Activated CD4-positive, alpha-beta memory T cell treated with anti-CD3 and anti-CD28 coated beads for 36 hours (primary cell): ENCODE data around the gene ACVR1C. TPM values are rescaled to one million over a fixed set of nuclear protein-coding genes. Genes with fewer than 3 reads are reported as not detected.
"Not testable (repeated sequence)": the region's sequence is repeated elsewhere in the genome, so short reads cannot be mapped to it uniquely, and the experiment has no call there.

Experiments
- CTCF ChIA-PET: fragments of 350-600 bp; sonication (Branson Sonifier 250); formaldehyde crosslinking; loops from one replicate; lab custom pipeline; 2021; ENCODE audit warnings: antibody characterized with exemption, inconsistent platforms; lab: Charles Lee
- POLR2A ChIA-PET: fragments of 350-600 bp; sonication (Branson Sonifier 250); formaldehyde crosslinking; loops from one replicate; lab custom pipeline; 2021; ENCODE audit warnings: antibody characterized with exemption; lab: Charles Lee
- DNase-seq: peaks from one replicate; pipeline ENCODE4 v3.0.0-alpha.2; 2020
- H3K27ac Mint-ChIP-seq: one replicate; pipeline ENCODE4 v1.8.0; 2021; ENCODE audit warnings: mixed read lengths
- H3K27me3 Mint-ChIP-seq: one replicate; pipeline ENCODE4 v1.8.0; 2021; ENCODE audit warnings: mixed read lengths
- H3K36me3 Mint-ChIP-seq: one replicate; pipeline ENCODE4 v1.8.0; 2021; ENCODE audit warnings: mixed read lengths
- H3K4me1 Mint-ChIP-seq: one replicate; pipeline ENCODE4 v1.8.0; 2021; ENCODE audit warnings: low read depth, mixed read lengths
- H3K4me3 Mint-ChIP-seq: one replicate; pipeline ENCODE4 v1.8.0; 2021; ENCODE audit warnings: mild to moderate bottlenecking, mixed read lengths
- H3K9me3 Mint-ChIP-seq: one replicate; pipeline ENCODE4 v1.8.0; 2021; ENCODE audit warnings: mixed read lengths
- intact Hi-C: fragments of 100-400 bp; cut with micrococcal nuclease; formaldehyde crosslinking; loops from one replicate; pipeline ENCODE4 v1.15.1; 2023
- total RNA-seq, 2 experiments: library from RNA; stranded (reverse); gene quantifications; one replicate each; pipeline ENCODE4 v1.2.3, GENCODE V29; 2021

Gene ACVR1C
- total RNA-seq, 2 experiments from 2014 or later = 1.3 to 2.0 TPM

- Mint-ChIP-seq H3K36me3 (no peaks in the 10 kb centered on the region), H3K9me3 (no peaks in the 10 kb centered on the region), H3K4me1 (no peaks in the 10 kb centered on the region), H3K27ac (no peak overlapping the region), H3K4me3 (no peak overlapping the region), H3K27me3 (no peaks in the 10 kb centered on the region)
- POLR2A ChIA-PET = no interaction called here
- CTCF ChIA-PET = interaction anchor here (0.7 kb wide), 1 partner anchor 199 kb away, joined by 3 read pairs; no protein-coding TSS in a partner anchor
- intact Hi-C loops = no loop called here
- DNase-seq = no peak
Observed at GRCh38 chr2:157526070-157526469, 102.6 kb downstream of the ACVR1C start.

GRCh38 chr2:157523270-157524247 is 105.1 kb downstream of the ACVR1C start:
- no peak for DNase-seq
- Mint-ChIP-seq H3K9me3 (no peaks in the 10 kb centered on the region), H3K27ac (no peak overlapping the region), H3K27me3 (no peaks in the 10 kb centered on the region), H3K4me1 (no peaks in the 10 kb centered on the region), H3K36me3 (no peaks in the 10 kb centered on the region), H3K4me3 (no peak overlapping the region)
- intact Hi-C loops = no loop called here
- ChIA-PET CTCF (no interaction called here), POLR2A (no interaction called here)

- H3K27ac Mint-ChIP-seq, H3K27me3 Mint-ChIP-seq, H3K4me1 Mint-ChIP-seq, CTCF ChIA-PET, intact Hi-C loops, H3K4me3 Mint-ChIP-seq, POLR2A ChIA-PET, H3K36me3 Mint-ChIP-seq, DNase-seq, H3K9me3 Mint-ChIP-seq: not testable (repeated sequence)
Observed at GRCh38 chr2:157514966-157515365, 113.7 kb downstream of the ACVR1C start.

GRCh38 chr2:157509744-157510143 is 118.9 kb downstream of the ACVR1C start:
- no peak for DNase-seq
- no peak overlapping the region for H3K4me3 Mint-ChIP-seq
- H3K36me3 Mint-ChIP-seq = peaks cover 6% of the 10 kb centered on the region
- ChIA-PET POLR2A (no interaction called here), CTCF (interaction anchor here (0.6 to 1.4 kb wide), 8 partner anchors 12 to 947 kb away, joined by 3 to 6 read pairs (median 4); partner anchors contain the start of genes ACVR1C, CCDC148 and PKP4)
- H3K4me1 Mint-ChIP-seq = no peaks in the 10 kb centered on the region
- peaks cover 10% of the 10 kb centered on the region for H3K9me3 Mint-ChIP-seq
- peaks cover 5% of the 10 kb centered on the region for H3K27me3 Mint-ChIP-seq
- H3K27ac Mint-ChIP-seq = no peak overlapping the region
- intact Hi-C loops = no loop called here

GRCh38 chr2:157508676-157509075 is 120.0 kb downstream of the ACVR1C start:
- POLR2A ChIA-PET = no interaction called here
- CTCF ChIA-PET = interaction anchor here (0.7 to 1.3 kb wide), 3 partner anchors 18 to 207 kb away, joined by 3 to 8 read pairs (median 3); no protein-coding TSS in a partner anchor
- intact Hi-C loops = no loop called here
- Mint-ChIP-seq H3K27me3 (peaks cover 9% of the 10 kb centered on the region), H3K36me3 (peaks cover 6% of the 10 kb centered on the region), H3K9me3 (peaks cover 10% of the 10 kb centered on the region), H3K27ac (no peak overlapping the region), H3K4me1 (no peaks in the 10 kb centered on the region), H3K4me3 (no peak overlapping the region)
- DNase-seq = no peak

GRCh38 chr2:157506586-157506985 is 122.1 kb downstream of the ACVR1C start:
- Mint-ChIP-seq H3K4me1 (no peaks in the 10 kb centered on the region), H3K9me3 (peaks cover 10% of the 10 kb centered on the region), H3K36me3 (peaks cover 6% of the 10 kb centered on the region), H3K4me3 (no peak overlapping the region), H3K27me3 (peaks cover 10% of the 10 kb centered on the region), H3K27ac (no peak overlapping the region)
- ChIA-PET POLR2A (no interaction called here), CTCF (interaction anchor here (1.1 to 3.0 kb wide), 3 partner anchors 9 to 204 kb away, joined by 3 to 12 read pairs (median 3); no protein-coding TSS in a partner anchor)
- intact Hi-C loops = no loop called here
- no peak for DNase-seq

- Mint-ChIP-seq H3K27me3 (peaks cover 10% of the 10 kb centered on the region), H3K36me3 (peaks cover 6% of the 10 kb centered on the region), H3K27ac (no peak overlapping the region), H3K4me1 (no peaks in the 10 kb centered on the region), H3K4me3 (no peak overlapping the region), H3K9me3 (peaks cover 10% of the 10 kb centered on the region)
- ChIA-PET CTCF (interaction anchor here (1.2 to 3.0 kb wide), 3 partner anchors 12 to 203 kb away, joined by 4 to 12 read pairs (median 7); no protein-coding TSS in a partner anchor), POLR2A (no interaction called here)
- intact Hi-C loops = no loop called here
- no peak for DNase-seq
Observed at GRCh38 chr2:157504623-157505022, 124.0 kb downstream of the ACVR1C start.

- peaks cover 5% of the 10 kb centered on the region for H3K27me3 Mint-ChIP-seq
- H3K4me1 Mint-ChIP-seq = no peaks in the 10 kb centered on the region
- H3K27ac Mint-ChIP-seq = no peak overlapping the region
- DNase-seq = no peak
- POLR2A ChIA-PET = no interaction called here
- H3K4me3 Mint-ChIP-seq = no peak overlapping the region
- peaks cover 8% of the 10 kb centered on the region for H3K9me3 Mint-ChIP-seq
- intact Hi-C loops = no loop called here
- H3K36me3 Mint-ChIP-seq = peaks cover 4% of the 10 kb centered on the region
- CTCF ChIA-PET = no interaction called here
Observed at GRCh38 chr2:157501026-157501425, 127.6 kb downstream of the ACVR1C start.

GRCh38 chr2:157500334-157500733 is 128.3 kb downstream of the ACVR1C start:
- intact Hi-C loops = no loop called here
- H3K4me3 Mint-ChIP-seq = no peak overlapping the region
- CTCF ChIA-PET = no interaction called here
- H3K27ac Mint-ChIP-seq = no peak overlapping the region
- H3K4me1 Mint-ChIP-seq = no peaks in the 10 kb centered on the region
- no peak for DNase-seq
- POLR2A ChIA-PET = no interaction called here
- H3K9me3 Mint-ChIP-seq = peaks cover 2% of the 10 kb centered on the region
- peaks cover 5% of the 10 kb centered on the region for H3K27me3 Mint-ChIP-seq
- peaks cover 2% of the 10 kb centered on the region for H3K36me3 Mint-ChIP-seq

- Mint-ChIP-seq H3K4me1 (peaks cover 3% of the 10 kb centered on the region), H3K36me3 (no peaks in the 10 kb centered on the region), H3K27me3 (no peaks in the 10 kb centered on the region), H3K4me3 (no peak overlapping the region), H3K9me3 (no peaks in the 10 kb centered on the region), H3K27ac (no peak overlapping the region)
- DNase-seq = no peak
- ChIA-PET CTCF (interaction anchor here (0.9 to 2.9 kb wide), 5 partner anchors 95 to 509 kb away, joined by 3 to 21 read pairs (median 7); no protein-coding TSS in a partner anchor), POLR2A (no interaction called here)
- intact Hi-C loops = no loop called here
Observed at GRCh38 chr2:157498483-157498882, 130.2 kb downstream of the ACVR1C start.

- H3K4me1 Mint-ChIP-seq = peaks cover 9% of the 10 kb centered on the region
- no peaks in the 10 kb centered on the region for H3K27me3 Mint-ChIP-seq
- POLR2A ChIA-PET = no interaction called here
- intact Hi-C loops = loop anchor here (1.0 to 2.0 kb wide), 4 partner anchors 100 to 513 kb away; partner anchors contain the start of gene ACVR1C
- no peaks in the 10 kb centered on the region for H3K9me3 Mint-ChIP-seq
- CTCF ChIA-PET = interaction anchor here (0.5 to 2.9 kb wide), 27 partner anchors 9 to 1257 kb away, joined by 3 to 21 read pairs (median 3); partner anchors contain the start of gene ACVR1C
- H3K36me3 Mint-ChIP-seq = no peaks in the 10 kb centered on the region
- H3K4me3 Mint-ChIP-seq = no peak overlapping the region
- H3K27ac Mint-ChIP-seq = no peak overlapping the region
- DNase-seq = no peak
Observed at GRCh38 chr2:157497638-157498314, 130.9 kb downstream of the ACVR1C start.
